ENCODE data around the gene TBX3.

The TBX3 gene

GRCh38 chr12:114668151-114668885 is 15.7 kb downstream of the TBX3 start:
- DNase-seq (ENCODE audit: low spot score), result peak; percentile 93

GRCh38 chr12:114667669-114668150 is 16.3 kb downstream of the TBX3 start:
- DNase-seq (ENCODE audit: low spot score), result no peak

- DNase-seq (ENCODE audit: low spot score), result no peak
Measured at GRCh38 chr12:114666746-114667668, 17.0 kb downstream of the TBX3 start.

GRCh38 chr12:114665411-114666260 is 18.3 kb downstream of the TBX3 start:
- no peak for DNase-seq (ENCODE audit: low spot score)

- DNase-seq (ENCODE audit: low spot score), result no peak
Measured at GRCh38 chr12:114664651-114665320, 19.2 kb downstream of the TBX3 start.

GRCh38 chr12:114662512-114663177 is 21.3 kb downstream of the TBX3 start:
- DNase-seq (ENCODE audit: low spot score), result peak; percentile 72

GRCh38 chr12:114661245-114661644 is 22.7 kb downstream of the TBX3 start:
- no peak for DNase-seq (ENCODE audit: low spot score)

GRCh38 chr12:114659084-114659483 is 24.9 kb downstream of the TBX3 start:
- no peak for DNase-seq (ENCODE audit: low spot score)

- DNase-seq (ENCODE audit: low spot score), result no peak
Measured at GRCh38 chr12:114658002-114658441, 26.0 kb downstream of the TBX3 start.

GRCh38 chr12:114657597-114657920 is 26.4 kb downstream of the TBX3 start:
- DNase-seq (ENCODE audit: low spot score), result no peak

GRCh38 chr12:114656906-114657596 is 26.9 kb downstream of the TBX3 start:
- peak; percentile 22 for DNase-seq (ENCODE audit: low spot score)

GRCh38 chr12:114655934-114656749 is 27.8 kb downstream of the TBX3 start:
- DNase-seq (ENCODE audit: low spot score), result peak; percentile 80

GRCh38 chr12:114649585-114649984 is 34.4 kb downstream of the TBX3 start:
- no peak for DNase-seq (ENCODE audit: low spot score)

GRCh38 chr12:114648711-114649110 is 35.3 kb downstream of the TBX3 start:
- DNase-seq (ENCODE audit: low spot score), result no peak

- no peak for DNase-seq (ENCODE audit: low spot score)
Measured at GRCh38 chr12:114638790-114639435, 45.1 kb downstream of the TBX3 start.

GRCh38 chr12:114636723-114637480 is 47.1 kb downstream of the TBX3 start:
- DNase-seq (ENCODE audit: low spot score), result no peak

GRCh38 chr12:114631242-114631641 is 52.7 kb downstream of the TBX3 start:
- DNase-seq (ENCODE audit: low spot score), result no peak

GRCh38 chr12:114628199-114628598 is 55.8 kb downstream of the TBX3 start:
- peak; percentile 87 for DNase-seq (ENCODE audit: low spot score)

All from SW480 (cell line).